H1 (cell line): ENCODE results near the gene PLEKHA1.

Source experiments
- CTBP2 ChIP-seq: IDR thresholded peaks from 2 replicates; pipeline ENCODE4 v1.7.0; 2011; ENCODE audit warnings: borderline replicate concordance, mild to moderate bottlenecking, moderate library complexity, mixed read lengths, low read length; ENCODE audit not compliant: insufficient read depth, insufficient read length
- JUN ChIP-seq: IDR thresholded peaks from 2 replicates; pipeline ENCODE4 v1.6.1; 2011; ENCODE audit warnings: low read depth, mild to moderate bottlenecking, improper control_type of control experiment, low read length
- POLR2A ChIP-seq, 2 experiments: IDR thresholded peaks; 1 replicate in 1 of 2; 2 replicates in 1 of 2; pipeline ENCODE4 v1.6.1; 2011; ENCODE audit warnings: low read depth in 2 of 2, low read length in 2 of 2, mild to moderate bottlenecking in 2 of 2; ENCODE audit errors: control extremely low read depth in 1 of 2
- POLR2AphosphoS5 ChIP-seq: IDR thresholded peaks from 2 replicates; pipeline ENCODE4 v1.6.1; 2011; ENCODE audit warnings: low read depth, low read length
- RFX5 ChIP-seq: IDR thresholded peaks from 2 replicates; pipeline ENCODE4 v1.6.1; 2011; ENCODE audit warnings: low read depth, low read length, improper control_type of control experiment, borderline replicate concordance
- TF ChIP-seq, protein P1 (sequence below), 3 experiments: IDR thresholded peaks; 1 replicate in 2 of 3; 2 replicates in 1 of 3; pipeline versions ENCODE4 v1.5.1 to v1.6.1; 2011; ENCODE audit warnings: low read length in 3 of 3, mild to moderate bottlenecking in 3 of 3, inconsistent platforms in 2 of 3, low read depth in 1 of 3, moderate library complexity in 1 of 3; ENCODE audit not compliant: insufficient read depth in 1 of 3; ENCODE audit errors: control extremely low read depth in 1 of 3

DNA sequence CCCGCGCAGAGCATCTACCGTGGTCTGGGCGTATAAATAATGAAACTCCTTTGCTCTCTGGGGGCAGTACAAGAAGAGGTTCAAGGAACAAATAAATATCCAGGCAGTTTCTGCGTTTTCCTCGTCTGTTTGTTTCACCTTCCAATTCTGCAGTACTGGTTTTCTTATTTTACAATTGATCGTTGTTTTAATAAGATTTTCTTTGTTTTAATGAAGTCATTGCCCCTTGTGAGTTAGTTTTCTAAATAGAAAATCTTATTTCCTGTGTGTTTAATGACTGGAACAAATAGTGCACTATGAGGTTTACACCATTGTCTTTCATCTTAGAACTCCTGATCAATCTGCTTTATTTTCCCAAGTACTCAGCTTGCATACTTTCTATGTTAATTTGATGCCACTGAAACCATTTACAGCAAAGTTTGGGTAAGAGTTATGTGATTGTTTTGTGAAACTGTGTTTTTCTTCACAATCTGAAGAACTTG is 1.2 kb downstream of the PLEKHA1 start:
- TF ChIP-seq POLR2AphosphoS5 (no peak), RFX5 (no peak), JUN (no peak), CTBP2 (no peak), POLR2A (IDR thresholded peaks at IDR 0.05; ENCODE audit: control extremely low read depth in 1 of 2, low read depth in 2 of 2, low read length in 2 of 2) (no peak)
- TF ChIP-seq, protein P1, sequence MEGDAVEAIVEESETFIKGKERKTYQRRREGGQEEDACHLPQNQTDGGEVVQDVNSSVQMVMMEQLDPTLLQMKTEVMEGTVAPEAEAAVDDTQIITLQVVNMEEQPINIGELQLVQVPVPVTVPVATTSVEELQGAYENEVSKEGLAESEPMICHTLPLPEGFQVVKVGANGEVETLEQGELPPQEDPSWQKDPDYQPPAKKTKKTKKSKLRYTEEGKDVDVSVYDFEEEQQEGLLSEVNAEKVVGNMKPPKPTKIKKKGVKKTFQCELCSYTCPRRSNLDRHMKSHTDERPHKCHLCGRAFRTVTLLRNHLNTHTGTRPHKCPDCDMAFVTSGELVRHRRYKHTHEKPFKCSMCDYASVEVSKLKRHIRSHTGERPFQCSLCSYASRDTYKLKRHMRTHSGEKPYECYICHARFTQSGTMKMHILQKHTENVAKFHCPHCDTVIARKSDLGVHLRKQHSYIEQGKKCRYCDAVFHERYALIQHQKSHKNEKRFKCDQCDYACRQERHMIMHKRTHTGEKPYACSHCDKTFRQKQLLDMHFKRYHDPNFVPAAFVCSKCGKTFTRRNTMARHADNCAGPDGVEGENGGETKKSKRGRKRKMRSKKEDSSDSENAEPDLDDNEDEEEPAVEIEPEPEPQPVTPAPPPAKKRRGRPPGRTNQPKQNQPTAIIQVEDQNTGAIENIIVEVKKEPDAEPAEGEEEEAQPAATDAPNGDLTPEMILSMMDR (IDR thresholded peaks at IDR 0.05; ENCODE audit: control extremely low read depth in 1 of 3, insufficient read depth in 1 of 3, low read depth in 1 of 3, low read length in 3 of 3) = no peak
